GM23338 (cell line): ENCODE data around the gene MAPT. TPM values are rescaled to one million over a fixed set of nuclear protein-coding genes. Genes with fewer than 3 reads are reported as not detected.

Experiments used
- ATAC-seq: fragments of 200-7000 bp; cut with Tn5 transposase; 3 replicates; pipeline ENCODE4 v1.9.1; 2020
- DNase-seq: peaks from one replicate; pipeline ENCODE4 v3.0.0-alpha.2; 2015; ENCODE audit warnings: low spot score
- H2AFZ ChIP-seq: fragments of 200-600 bp; sonication (generic); 2 replicates; pipeline ENCODE4 v1.8.0; 2016; ENCODE audit warnings: antibody characterized with exemption, mild to moderate bottlenecking, moderate library complexity
- H3F3A ChIP-seq: fragments of 200-600 bp; sonication (generic); replicated peaks from 2 replicates; pipeline ENCODE4 v1.8.0; 2017; ENCODE audit warnings: antibody characterized with exemption, mixed run types, low read depth
- H3K27ac ChIP-seq: fragments of 200-600 bp; sonication (generic); 2 replicates; pipeline ENCODE4 v1.6.1; 2016; ENCODE audit warnings: low read depth
- H3K27me3 ChIP-seq: fragments of 200-600 bp; sonication (generic); 2 replicates; pipeline ENCODE4 v1.8.0; 2016; ENCODE audit warnings: mild to moderate bottlenecking, mixed run types, moderate library complexity; ENCODE audit not compliant: insufficient read depth
- H3K36me3 ChIP-seq: fragments of 200-600 bp; sonication (generic); 2 replicates; pipeline ENCODE4 v1.8.0; 2016; ENCODE audit warnings: mild to moderate bottlenecking; ENCODE audit not compliant: insufficient read depth
- H3K4me1 ChIP-seq: fragments of 200-600 bp; sonication (generic); 2 replicates; pipeline ENCODE4 v1.8.0; 2016; ENCODE audit warnings: mild to moderate bottlenecking, moderate library complexity; ENCODE audit not compliant: insufficient read depth
- H3K4me2 ChIP-seq: fragments of 200-600 bp; sonication (generic); 2 replicates; pipeline ENCODE4 v1.7.1; 2017; ENCODE audit warnings: mixed run types
- H3K4me3 ChIP-seq: fragments of 200-600 bp; sonication (generic); 2 replicates; pipeline ENCODE4 v1.6.1; 2016; ENCODE audit warnings: mixed run types
- H3K79me2 ChIP-seq: fragments of 200-600 bp; sonication (generic); replicated peaks from 2 replicates; pipeline ENCODE4 v1.8.0; 2017; ENCODE audit warnings: mild to moderate bottlenecking; ENCODE audit not compliant: insufficient read depth
- H3K9me2 ChIP-seq: fragments of 200-600 bp; sonication (generic); 2 replicates; pipeline ENCODE4 v1.8.0; 2017; ENCODE audit not compliant: insufficient read depth
- H4K20me1 ChIP-seq: fragments of 200-600 bp; sonication (generic); replicated peaks from 2 replicates; pipeline ENCODE4 v1.8.0; 2017; ENCODE audit warnings: mild to moderate bottlenecking; ENCODE audit not compliant: insufficient read depth
- H3K27ac Mint-ChIP-seq: 2 replicates; pipeline ENCODE4 v1.8.0; 2020; ENCODE audit warnings: inconsistent platforms, mild to moderate bottlenecking, moderate library complexity, mixed read lengths
- H3K27me3 Mint-ChIP-seq: 3 replicates; pipeline ENCODE4 v1.8.0; 2022; ENCODE audit warnings: low read depth, mild to moderate bottlenecking, moderate library complexity, mixed read lengths, inconsistent platforms; ENCODE audit not compliant: insufficient read depth, poor library complexity
- H3K36me3 Mint-ChIP-seq: 3 replicates; pipeline ENCODE4 v1.8.0; 2021; ENCODE audit warnings: low read depth, mild to moderate bottlenecking, inconsistent platforms, moderate library complexity, mixed read lengths
- H3K4me1 Mint-ChIP-seq: 3 replicates; pipeline ENCODE4 v1.8.0; 2020; ENCODE audit warnings: mild to moderate bottlenecking, inconsistent platforms, mixed read lengths
- H3K4me3 Mint-ChIP-seq: 3 replicates; pipeline ENCODE4 v1.8.0; 2021; ENCODE audit warnings: moderate library complexity, mild to moderate bottlenecking, inconsistent platforms, mixed read lengths
- H3K9me3 Mint-ChIP-seq: 3 replicates; pipeline ENCODE4 v1.8.0; 2020; ENCODE audit warnings: moderate library complexity, mild to moderate bottlenecking, inconsistent platforms, mixed read lengths
- CTCF ChIP-seq, 2 experiments: fragments of 200-600 bp in 1 of 2; sonication (generic) in 1 of 2; conservative IDR thresholded peaks; 2 replicates each; pipeline versions ENCODE4 v1.5.1 to v1.6.1; 2016 to 2017; ENCODE audit warnings: antibody characterized with exemption in 2 of 2, low read depth in 2 of 2, mild to moderate bottlenecking in 2 of 2, moderate library complexity in 1 of 2
- ETS1 ChIP-seq: IDR thresholded peaks from 2 replicates; pipeline ENCODE4 v1.6.1; 2016; ENCODE audit warnings: antibody characterized with exemption
- EZH2 ChIP-seq: fragments of 200-600 bp; sonication (generic); IDR thresholded peaks from one replicate; pipeline ENCODE4 v1.8.0; 2017; ENCODE audit warnings: antibody characterized with exemption, mild to moderate bottlenecking, low read depth; ENCODE audit not compliant: unreplicated experiment
- JUNB ChIP-seq: IDR thresholded peaks from one replicate; pipeline ENCODE4 v1.6.1; 2016; ENCODE audit warnings: antibody characterized with exemption; ENCODE audit not compliant: unreplicated experiment
- NANOG ChIP-seq: IDR thresholded peaks from 2 replicates; pipeline ENCODE4 v1.6.1; 2016; ENCODE audit warnings: antibody characterized with exemption, borderline replicate concordance
- POLR2AphosphoS5 ChIP-seq: IDR thresholded peaks from 2 replicates; pipeline ENCODE4 v1.6.1; 2016; ENCODE audit warnings: antibody characterized with exemption, low read depth
- REST ChIP-seq: IDR thresholded peaks from one replicate; pipeline ENCODE4 v1.6.1; 2018; ENCODE audit warnings: antibody characterized with exemption; ENCODE audit not compliant: unreplicated experiment
- ZNF114 ChIP-seq: fragments of 250-450 bp; sonication (Bioruptor Pico); IDR thresholded peaks from 2 replicates; pipeline ENCODE4 v1.5.0; 2020; ENCODE audit warnings: mild to moderate bottlenecking, moderate library complexity
- ZNF331 ChIP-seq: fragments of 250-450 bp; sonication (Bioruptor Pico); IDR thresholded peaks from 2 replicates; pipeline ENCODE4 v1.5.0; 2020; ENCODE audit warnings: low read depth, mild to moderate bottlenecking, moderate library complexity
- polyA plus RNA-seq: library from polyadenylated mRNA; unstranded; fragments of >200 nt; fragmentation: Nextera tagmentation; extraction: Ambion mirVana; gene quantifications from 2 replicates; pipeline ENCODE4 v1.2.1, GENCODE V29; 2016
- total RNA-seq: library from RNA; depleted of rRNA; stranded (reverse); fragments of >200 nt; shearing (Covaris generic); gene quantifications from 2 replicates; pipeline ENCODE4 v1.2.3, GENCODE V29; 2014

MAPT gene
- total and polyA plus RNA-seq, 2 experiments from 2014 or later: 1.1 to 2.1 TPM

GRCh38 chr17:45971698-45972141 is 77.4 kb downstream of the MAPT start:
- no peak overlapping the region for H3K4me3 ChIP-seq
- TF ChIP-seq CTCF (conservative IDR thresholded peaks at IDR 0.05; ENCODE audit: low read depth in 2 of 2) (peak; percentile 57 to 83), ZNF331 (CRISPR knock-in tag) (no peak)
- H3K9me2 ChIP-seq: 0 out of 2 replicates have a peak, but pooled peaks cover 16% of the 10 kb centered on the region
- H2AFZ ChIP-seq: peak overlapping the region; percentile 85
- no peaks in the 10 kb centered on the region for H3F3A ChIP-seq
- no peak overlapping the region for H3K4me3 Mint-ChIP-seq
- H3K4me2 ChIP-seq: no peak overlapping the region
- H3K36me3 Mint-ChIP-seq: no peaks in the 10 kb centered on the region
- no peak overlapping the region for H3K27ac ChIP-seq
- H3K9me3 Mint-ChIP-seq: no peaks in the 10 kb centered on the region; the same call in 2 of the 3 replicates
- H3K27me3 Mint-ChIP-seq: peaks cover 5% of the 10 kb centered on the region
- H3K4me1 ChIP-seq: no peaks in the 10 kb centered on the region
- H3K36me3 ChIP-seq: no peaks in the 10 kb centered on the region
- H3K27ac Mint-ChIP-seq: no peak overlapping the region
- ATAC-seq (peak; percentile 91), DNase-seq (peak; percentile 65)
- H3K27me3 ChIP-seq: 0 out of 2 replicates have a peak, but pooled peaks cover 2% of the 10 kb centered on the region
- no peaks in the 10 kb centered on the region for H3K79me2 ChIP-seq
- H4K20me1 ChIP-seq: no peaks in the 10 kb centered on the region
- H3K4me1 Mint-ChIP-seq: no peaks in the 10 kb centered on the region

- no peaks in the 10 kb centered on the region for H3F3A ChIP-seq
- no peak overlapping the region for H3K4me3 ChIP-seq
- ATAC-seq (no peak), DNase-seq (no peak)
- Mint-ChIP-seq H3K36me3 (no peaks in the 10 kb centered on the region), H3K9me3 (no peaks in the 10 kb centered on the region; the same call in 2 of the 3 replicates), H3K4me3 (no peak overlapping the region), H3K27ac (no peak overlapping the region), H3K27me3 (peaks cover 5% of the 10 kb centered on the region), H3K4me1 (no peaks in the 10 kb centered on the region)
- H3K4me1 ChIP-seq: no peaks in the 10 kb centered on the region
- H3K27me3 ChIP-seq: 0 out of 2 replicates have a peak, but pooled peaks cover 2% of the 10 kb centered on the region
- no peak overlapping the region for H3K27ac ChIP-seq
- H4K20me1 ChIP-seq: no peaks in the 10 kb centered on the region
- H3K4me2 ChIP-seq: no peak overlapping the region
- H3K79me2 ChIP-seq: no peaks in the 10 kb centered on the region
- 0 out of 2 replicates have a peak, but pooled peaks cover 16% of the 10 kb centered on the region for H3K9me2 ChIP-seq
- H3K36me3 ChIP-seq: no peaks in the 10 kb centered on the region
- H2AFZ ChIP-seq: no peak overlapping the region
- TF ChIP-seq JUNB (no peak), ZNF114 (CRISPR knock-in tag) (no peak), ETS1 (no peak), EZH2 (no peak), CTCF (conservative IDR thresholded peaks at IDR 0.05; ENCODE audit: low read depth in 2 of 2) (no peak), POLR2AphosphoS5 (no peak), REST (no peak), ZNF331 (CRISPR knock-in tag) (no peak), NANOG (no peak)
These were observed 78.2 kb downstream of the MAPT start for GRCh38 chr17:45972531-45972930.
